Measurements from ENCODE around the gene MRPL19.
A peak's percentile ranks its signal among the peaks of the same experiment; 100 is the strongest.
"Not testable (repeated sequence)": the region's sequence is repeated elsewhere in the genome, so short reads cannot be mapped to it uniquely, and the experiment has no call there.

Gene MRPL19

DNA sequence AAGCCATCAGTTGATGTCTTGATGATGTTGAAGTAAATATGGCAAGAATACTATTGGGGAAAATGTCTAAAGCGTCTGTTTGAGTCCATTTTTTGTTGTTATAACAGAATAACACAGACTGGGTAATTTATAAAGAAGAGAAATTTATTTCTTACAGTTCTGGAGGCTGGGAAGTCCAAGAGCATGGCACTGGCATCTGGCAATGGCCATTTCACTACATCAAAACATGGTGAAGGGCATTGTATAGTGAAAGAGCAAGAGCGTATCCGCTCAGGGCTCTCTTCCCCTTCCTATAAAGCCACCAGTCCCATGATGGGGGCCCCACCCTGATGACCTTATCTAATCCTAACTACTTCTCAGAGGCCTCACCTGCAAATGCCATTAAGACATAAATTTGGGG, 29.6 kb upstream of the MRPL19 start:
- DNase-seq: no peak

DNA sequence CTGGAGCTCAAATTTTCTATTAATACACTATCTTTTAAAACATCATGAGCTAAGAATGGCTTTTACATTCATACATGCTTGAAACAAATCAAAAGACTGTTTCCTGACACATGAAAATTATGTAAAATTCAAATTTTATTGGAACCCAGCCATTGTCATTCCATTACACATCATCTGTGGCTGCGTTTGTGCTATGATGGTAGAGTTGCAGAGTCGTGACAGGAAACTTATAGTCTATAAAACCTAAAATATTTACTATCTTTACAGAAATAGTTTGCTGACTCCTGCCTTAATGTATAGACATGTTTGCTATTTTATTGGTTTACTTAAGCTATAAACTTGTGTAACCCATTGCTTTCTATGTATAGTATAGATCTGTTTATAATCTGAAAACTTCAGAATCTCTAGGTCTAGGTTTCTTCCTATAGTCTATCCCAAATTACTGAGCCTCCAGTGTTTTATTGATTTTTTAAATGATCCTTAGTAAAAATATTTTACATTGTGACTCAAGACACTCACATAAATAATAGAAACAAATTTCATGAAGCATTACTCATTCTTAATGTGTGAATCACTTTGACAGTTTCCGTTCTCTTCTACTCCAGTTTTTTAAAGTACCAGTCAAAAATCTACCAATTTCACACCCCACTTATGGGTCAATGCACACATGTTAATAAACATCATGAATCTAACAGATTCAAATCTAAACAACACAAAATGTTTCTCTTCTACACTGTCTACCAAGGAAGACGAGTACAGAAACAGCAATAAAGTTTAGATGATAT, 26.4 kb upstream of the MRPL19 start:
- no peak for DNase-seq

DNA sequence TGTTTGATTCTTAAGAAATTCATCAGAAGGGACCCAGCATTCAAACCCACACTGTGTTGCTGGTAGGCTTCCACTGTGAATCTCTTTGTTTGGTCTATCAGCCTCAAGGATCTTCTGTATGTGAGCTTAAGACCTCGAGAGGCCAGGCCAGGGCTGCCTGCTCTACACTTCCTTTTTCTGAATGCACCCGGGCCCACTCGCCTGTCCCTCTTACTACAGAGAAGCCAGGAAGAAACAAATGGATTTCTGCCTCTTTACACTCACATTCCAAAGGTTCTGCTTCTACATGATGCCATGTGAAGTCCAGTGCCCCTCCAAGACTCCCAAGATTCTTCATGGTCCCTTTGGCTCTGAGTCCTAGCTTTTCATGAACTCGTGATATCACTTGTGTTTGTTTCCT, 25.4 kb upstream of the MRPL19 start:
- no peak for DNase-seq

DNA sequence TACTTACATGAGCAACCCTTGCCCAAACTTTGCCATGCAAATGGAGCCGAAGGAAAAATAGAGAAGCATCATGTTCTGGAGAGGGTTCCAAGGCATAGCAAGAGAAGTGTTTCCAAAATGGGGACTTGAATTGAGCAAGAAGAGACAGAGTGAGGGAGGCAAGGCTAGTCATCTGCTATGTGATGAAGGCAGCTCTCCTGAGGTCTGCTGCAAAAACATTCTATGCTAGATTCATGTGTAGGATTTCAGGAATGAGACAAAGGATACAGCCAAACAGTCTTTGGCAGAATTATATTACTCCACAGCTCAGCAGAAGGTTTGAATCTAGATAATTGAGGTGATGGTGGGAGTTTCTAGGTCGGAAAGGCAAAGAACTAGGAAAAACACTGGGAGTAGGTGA, 24.1 kb upstream of the MRPL19 start:
- no peak for DNase-seq

DNA sequence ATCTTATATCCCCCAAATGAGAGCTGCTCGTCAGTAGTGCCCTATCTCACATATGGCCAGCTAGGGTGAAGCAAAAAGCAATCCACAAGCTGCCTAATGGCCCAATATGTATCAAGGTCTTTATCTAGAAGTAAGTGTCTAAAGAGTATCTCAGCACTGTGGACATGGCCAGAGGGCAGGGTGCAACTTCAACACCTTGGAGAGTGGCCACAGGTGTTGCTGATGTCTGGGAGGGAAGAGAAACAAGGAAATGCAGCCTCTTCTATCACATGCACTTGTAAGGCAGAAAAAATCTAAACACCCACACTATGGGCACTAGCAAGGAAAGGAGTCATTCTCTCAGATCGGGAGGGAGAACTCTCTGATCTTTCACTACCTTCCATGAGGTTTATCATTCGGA, 23.7 kb upstream of the MRPL19 start:
- DNase-seq: no peak

DNA sequence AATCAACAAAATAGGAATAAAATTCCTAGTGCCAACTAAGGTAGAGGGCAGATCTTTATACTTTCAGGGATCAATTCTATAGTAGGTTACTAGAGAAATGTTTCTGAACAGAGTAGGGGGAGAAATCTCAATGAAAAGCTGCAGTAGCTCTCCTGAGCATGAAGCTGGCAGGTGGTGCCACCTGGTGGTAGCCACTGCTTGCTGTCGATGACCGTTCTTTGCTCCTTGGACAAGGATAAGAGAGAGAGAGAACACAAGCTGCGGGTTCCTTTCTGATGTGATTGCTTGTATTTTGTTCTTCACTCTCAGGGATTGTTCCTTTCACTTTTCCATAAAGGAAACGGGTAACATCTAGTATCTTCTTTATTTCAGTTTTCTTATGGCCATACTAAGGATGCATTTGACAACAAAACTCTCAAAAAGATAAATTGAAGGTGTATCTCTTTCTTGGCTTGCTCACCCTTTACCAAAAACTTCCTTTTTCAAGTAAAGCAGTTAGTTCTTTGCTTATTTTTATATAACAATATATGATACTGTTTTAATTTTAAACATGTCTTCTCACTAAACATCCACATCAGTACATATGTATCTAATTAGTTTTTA, 18.6 kb upstream of the MRPL19 start:
- peak; percentile 36 for DNase-seq

GRCh38 chr2:75632091-75632701, 14.4 kb upstream of the MRPL19 start:
- DNase-seq: no peak

DNA sequence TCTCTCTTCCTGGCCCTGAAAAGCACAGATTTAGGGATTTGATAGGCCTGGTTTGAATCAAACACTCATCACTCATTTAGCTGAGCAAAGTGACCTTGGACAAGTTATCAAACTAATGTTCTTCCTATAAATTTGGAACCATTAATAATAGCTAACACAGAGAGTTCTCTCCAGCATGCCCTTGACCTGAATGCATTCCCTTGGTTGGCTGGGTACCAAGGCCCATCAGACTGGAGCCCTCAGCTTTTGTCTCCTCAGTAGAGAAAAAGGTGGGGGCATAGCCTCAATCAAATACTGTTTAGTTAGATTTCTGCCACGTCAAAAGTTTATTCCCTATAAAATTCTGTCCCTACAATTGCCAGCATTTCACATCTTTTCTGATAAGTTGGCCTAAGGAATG, 13.8 kb upstream of the MRPL19 start:
- no peak for DNase-seq

GRCh38 chr2:75633620-75634019, 13.0 kb upstream of the MRPL19 start:
- DNase-seq: no peak

DNA sequence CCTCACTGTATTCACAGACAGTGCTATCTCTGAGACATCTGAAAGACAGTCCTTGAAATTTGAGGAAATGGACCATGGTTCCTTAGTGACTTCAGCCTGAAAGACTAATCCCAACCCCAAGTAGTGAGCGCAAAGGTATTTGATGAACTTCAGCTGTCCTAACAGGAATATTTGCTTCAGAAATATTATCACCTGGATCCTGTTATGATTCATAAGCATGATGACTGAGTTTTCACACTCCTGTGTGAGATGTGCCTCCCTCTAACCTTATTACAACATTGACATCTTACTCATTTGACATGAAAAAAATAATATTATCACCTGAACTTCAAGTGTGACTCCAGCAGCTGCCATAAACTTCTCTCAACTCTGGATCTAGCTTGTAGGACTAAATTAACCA, 11.6 kb upstream of the MRPL19 start:
- DNase-seq: no peak

GRCh38 chr2:75637568-75637967, 9.0 kb upstream of the MRPL19 start:
- DNase-seq: no peak

DNA sequence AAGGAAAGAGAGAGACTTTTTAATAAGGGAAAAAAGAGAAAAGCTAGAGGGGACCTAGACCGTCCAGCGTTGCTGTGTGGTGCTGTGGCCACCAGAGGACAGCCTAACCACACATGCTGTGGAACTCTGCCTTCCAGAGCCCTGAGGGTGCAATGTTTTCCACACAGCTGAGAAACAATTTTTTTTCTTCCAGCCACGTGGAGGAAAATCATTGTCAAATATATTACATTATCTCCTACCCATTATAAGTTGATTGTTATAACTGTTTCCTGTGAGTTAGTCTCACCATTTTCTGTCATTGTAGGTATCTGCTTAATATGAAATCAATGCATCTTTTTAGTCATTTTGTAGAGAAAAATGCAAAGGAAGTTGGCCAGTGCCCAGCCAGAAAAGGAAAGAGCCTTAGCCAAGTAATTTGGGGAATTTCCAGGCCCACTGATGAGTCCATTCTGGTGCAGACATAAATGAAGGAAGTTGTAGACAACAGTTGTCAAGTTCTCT, 5.9 kb upstream of the MRPL19 start:
- DNase-seq: peak; percentile 45

- DNase-seq: no peak
These were observed 5.0 kb upstream of the MRPL19 start for GRCh38 chr2:75641587-75641986.

GRCh38 chr2:75643980-75644379, 2.6 kb upstream of the MRPL19 start:
- DNase-seq: no peak

DNA sequence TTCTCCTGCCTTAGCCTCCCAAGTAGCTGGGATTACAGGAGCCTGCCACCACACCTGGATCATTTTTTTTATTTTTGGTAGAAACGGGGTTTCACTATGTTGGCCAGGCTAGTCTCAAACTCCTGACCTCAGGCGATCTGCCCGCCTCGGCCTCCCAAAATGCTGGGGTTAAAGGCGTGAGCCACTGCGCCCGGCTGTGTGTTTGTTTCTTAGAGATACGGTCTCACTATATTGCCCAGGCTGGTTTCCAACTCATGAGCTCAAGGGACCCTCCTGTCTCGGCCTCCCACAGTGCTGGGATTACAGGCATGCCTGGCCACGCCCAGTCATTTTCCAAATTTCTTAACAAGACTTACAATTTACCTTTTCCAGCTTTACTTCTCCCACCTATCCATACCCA, 940 bp upstream of the MRPL19 start:
- DNase-seq: no peak

DNA sequence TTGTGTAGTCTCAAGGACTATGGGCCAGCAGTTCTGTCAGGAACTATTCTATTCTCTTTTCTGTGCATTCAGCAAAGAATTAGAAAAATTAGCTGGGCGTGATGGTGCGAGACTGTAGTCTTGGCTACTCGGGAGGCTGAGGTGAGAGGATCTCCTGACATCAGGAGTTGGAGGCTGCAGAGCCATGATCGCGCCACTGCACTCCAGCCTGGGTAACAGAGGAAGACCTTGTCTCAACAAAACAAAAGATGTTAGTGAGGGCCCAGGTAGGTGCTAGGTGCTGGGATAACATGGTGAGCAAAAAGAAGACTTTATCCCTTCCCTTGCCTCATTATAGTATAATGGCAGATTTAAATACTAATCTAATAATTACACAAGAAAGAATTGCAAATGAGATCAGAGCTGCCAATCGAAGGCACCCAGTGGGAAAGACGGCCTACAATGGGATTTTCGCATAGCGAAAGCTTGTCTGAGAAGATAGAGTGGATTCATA, 447 bp upstream of the MRPL19 start:
- DNase-seq: no peak

- no peak for DNase-seq
These were observed 1.2 kb downstream of the MRPL19 start for GRCh38 chr2:75647771-75648170.

DNA sequence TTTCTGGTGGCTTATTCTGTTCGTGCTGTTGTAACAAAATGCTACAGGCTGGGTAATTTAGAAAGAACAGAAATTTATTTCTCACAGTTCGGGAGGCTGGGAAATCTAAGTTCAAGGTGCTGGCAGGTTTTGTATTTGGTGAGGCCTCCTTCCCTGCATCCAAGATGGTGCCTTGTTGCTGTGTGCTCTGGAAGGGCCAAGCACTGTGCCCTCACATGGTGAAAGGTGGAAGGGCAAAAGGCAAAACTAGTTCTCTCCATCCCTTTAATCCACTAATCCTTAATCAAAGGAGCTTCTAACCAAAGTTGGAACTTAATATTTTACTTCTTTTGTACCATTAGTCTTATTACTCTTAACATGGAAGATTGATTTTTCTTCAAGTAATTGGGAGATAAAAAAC, 7.4 kb downstream of the MRPL19 start:
- DNase-seq: no peak

DNA sequence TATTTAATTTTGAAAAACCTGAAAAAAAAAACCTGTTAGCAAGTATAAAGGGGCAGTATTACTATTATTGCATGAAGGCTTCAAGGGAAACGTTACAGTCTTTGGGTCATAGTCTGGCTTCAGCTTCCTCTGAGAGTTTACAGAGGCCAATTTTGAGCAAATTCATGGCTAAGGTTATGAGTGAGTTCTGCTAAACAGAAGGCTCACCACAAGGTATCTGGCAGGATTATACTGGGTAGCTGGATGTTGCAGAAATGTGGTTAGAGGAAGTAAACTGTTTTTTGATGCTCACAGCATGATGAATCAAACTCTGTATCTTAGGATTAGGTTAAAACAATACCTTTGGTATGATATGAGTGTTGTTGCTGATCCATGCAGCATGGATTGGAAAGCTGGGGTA, 9.3 kb downstream of the MRPL19 start:
- DNase-seq: no peak

- DNase-seq: no peak
These were observed 10.0 kb downstream of the MRPL19 start for GRCh38 chr2:75656563-75656962.

GRCh38 chr2:75657798-75658197, 11.2 kb downstream of the MRPL19 start:
- no peak for DNase-seq

GRCh38 chr2:75666911-75667310, 20.3 kb downstream of the MRPL19 start:
- no peak for DNase-seq

- DNase-seq: no peak
These were observed 21.3 kb downstream of the MRPL19 start for GRCh38 chr2:75667884-75668283.

DNA sequence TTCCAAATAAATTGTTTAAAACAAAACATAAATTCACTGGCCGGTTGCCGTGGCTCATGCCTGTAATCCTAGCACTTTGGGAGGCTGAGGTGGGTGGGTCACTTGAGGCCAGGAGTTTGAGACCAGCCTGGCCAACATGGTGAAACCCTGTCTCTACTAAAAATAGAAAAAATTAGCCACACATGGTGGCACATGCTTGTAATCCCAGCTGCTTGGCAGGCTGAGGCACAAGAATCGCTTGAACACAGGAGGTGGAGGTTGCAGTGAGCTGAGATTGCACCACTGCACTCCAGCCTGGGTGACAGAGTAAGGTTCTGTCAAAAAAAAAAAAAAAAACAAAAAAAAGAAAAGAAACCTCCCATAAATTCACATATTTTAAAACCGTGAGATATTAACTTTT, 28.8 kb downstream of the MRPL19 start:
- DNase-seq: not testable (repeated sequence)
